Hair follicular keratinocyte (primary cell): Measurements from ENCODE around the gene OR2L13. TPM values are rescaled to one million over a fixed set of nuclear protein-coding genes. Genes with fewer than 3 reads are reported as not detected.

ENCODE experiments used
- total RNA-seq: library from RNA; depleted of rRNA; stranded (reverse); fragments of >200 nt; gene quantifications from 2 replicates; pipeline ENCODE4 v1.2.3, GENCODE V29; 2015

OR2L13 gene
- total RNA-seq: 0.08 and 0.23 TPM in 2 replicates

DNA sequence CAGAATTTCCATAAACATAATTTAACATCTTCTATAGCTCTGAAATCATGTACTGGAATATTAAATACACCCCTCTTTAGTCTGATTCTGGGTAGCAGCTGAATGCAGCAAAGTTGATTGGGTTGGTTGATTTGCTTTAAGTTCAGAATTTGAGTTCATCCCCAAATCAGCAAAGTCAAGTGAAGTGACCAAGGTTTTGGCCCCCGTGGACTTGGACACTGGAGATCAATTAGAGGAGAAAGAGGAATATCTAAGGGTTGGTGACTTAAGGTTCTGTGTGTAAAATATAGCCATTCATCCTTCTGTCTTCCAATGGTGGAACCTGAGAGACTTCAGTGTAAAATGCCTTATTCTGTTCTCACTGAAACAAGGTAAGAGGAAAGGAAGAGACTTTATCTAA, at the start of gene OR2L13:
TSS of gene OR2L13 (plus strand) at position 301 of the 400 bp plus-strand sequence. CDS start 4,192 bp downstream, outside the sequence.

GRCh38 chr1:248046536-248046935, 48.4 kb upstream of the OR2L13 start, which contains the start of gene OR2L3:
Gene OR2L3, plus strand, starts transcription at chr1:248046836. Its CDS starts 13,846 bp downstream, at chr1:248060682.

GRCh38 chr1:248144513-248145198, 49.7 kb downstream of the OR2L13 start, which contains the start of gene OR2M5:
Gene OR2M5, plus strand, starts transcription at chr1:248145148. Its CDS starts 0 bp downstream, at chr1:248145148.

Other genes starting within 250 kb of the OR2L13 start
- gene TRIM58, start 238.0 kb upstream of the OR2L13 start, total RNA-seq: 2.3 TPM in 2 replicates
- 0.86 TPM in 1 of 2 replicates, not detected in the other for gene OR2W3, start 199.6 kb upstream of the OR2L13 start, total RNA-seq
- gene OR2T8, start 174.9 kb upstream of the OR2L13 start, total RNA-seq: not detected in 2 replicates
- gene OR2AJ1, start 170.3 kb upstream of the OR2L13 start, total RNA-seq: not detected in 2 replicates
- not detected in 2 replicates for gene OR2L8, start 146.3 kb upstream of the OR2L13 start, total RNA-seq
- not detected in 2 replicates for gene OR2AK2, start 130.0 kb upstream of the OR2L13 start, total RNA-seq
- not detected in 2 replicates for gene OR2L5, start 81.5 kb upstream of the OR2L13 start, total RNA-seq
- gene OR2L2, start 65.1 kb upstream of the OR2L13 start, total RNA-seq: not detected in 2 replicates
- not detected in 2 replicates for gene OR2L3, start 48.3 kb upstream of the OR2L13 start, total RNA-seq
- not detected in 2 replicates for gene OR2M5, start 50.0 kb downstream of the OR2L13 start, total RNA-seq
- not detected in 2 replicates for gene OR2M2, start 79.6 kb downstream of the OR2L13 start, total RNA-seq
- gene OR2M3, start 102.1 kb downstream of the OR2L13 start, total RNA-seq: not detected in 2 replicates
- not detected in 2 replicates for gene OR2M4, start 136.2 kb downstream of the OR2L13 start, total RNA-seq
- gene OR2T33, start 182.8 kb downstream of the OR2L13 start, total RNA-seq: not detected in 2 replicates
- gene OR2T12, start 208.2 kb downstream of the OR2L13 start, total RNA-seq: not detected in 2 replicates
- gene OR2M7, start 229.4 kb downstream of the OR2L13 start, total RNA-seq: not detected in 2 replicates